Measurements from ENCODE around the gene NME3. TPM values are rescaled to one million over a fixed set of nuclear protein-coding genes. Genes with fewer than 3 reads are reported as not detected.
A peak's percentile ranks its signal among the peaks of the same experiment; 100 is the strongest.

The NME3 gene
- total and polyA plus RNA-seq, 2 donors (not counting 1 experiment from before 2014, with no cell fraction given): 9.9 to 69.7 TPM

GRCh38 chr16:1749152-1750117, 21.9 kb downstream of the NME3 start:
- TF ChIP-seq EZH2 (IDR thresholded peaks at IDR 0.05; ENCODE audit: low read length, missing control alignments) (no peak), CTCF (conservative IDR thresholded peaks at IDR 0.05 in 1 of 2, IDR thresholded peaks at IDR 0.05 in 1 of 2; ENCODE audit: low read depth in 1 of 2, low read length in 2 of 2) (no peak)
- peaks cover 22% of the 10 kb centered on the region for H3K36me3 ChIP-seq (ENCODE audit: control insufficient read depth, insufficient read depth, low read length)
- H3K9ac ChIP-seq (ENCODE audit: insufficient read depth, low read length): no peak overlapping the region
- H3K27ac ChIP-seq (ENCODE audit: insufficient read depth, low read length): no peak overlapping the region
- no peak overlapping the region for H3K4me3 ChIP-seq (replicated peaks in 1 of 4; ENCODE audit: control extremely low read depth in 1 of 4, insufficient read depth in 1 of 4, low read depth in 3 of 4, low read length in 4 of 4)
- H3K9me3 ChIP-seq (ENCODE audit: control insufficient read depth, insufficient read depth, low read depth, low read length): no peaks in the 10 kb centered on the region
- no peaks in the 10 kb centered on the region for H4K20me1 ChIP-seq (ENCODE audit: control insufficient read depth, extremely low read depth, insufficient read depth, low read length)
- peak in 1 of 2 donors; percentile 35 for DNase-seq (ENCODE audit: low read depth in 2 of 2)
- no peaks in the 10 kb centered on the region for H3K79me2 ChIP-seq (ENCODE audit: control insufficient read depth, insufficient read depth, low read length)
- no peak overlapping the region for H2AFZ ChIP-seq (ENCODE audit: low read length)
- no peaks in the 10 kb centered on the region for H3K4me1 ChIP-seq (ENCODE audit: control insufficient read depth, extremely low read depth, insufficient read depth, low read length)
- no peaks in the 10 kb centered on the region for H3K27me3 ChIP-seq (ENCODE audit: control insufficient read depth, insufficient read depth, low read length)
- no peak overlapping the region for H3K4me2 ChIP-seq (ENCODE audit: extremely low read depth, insufficient read depth, low read length)

GRCh38 chr16:1747934-1748333, 23.4 kb downstream of the NME3 start:
- H3K9ac ChIP-seq (ENCODE audit: insufficient read depth, low read length): no peak overlapping the region
- peaks cover 28% of the 10 kb centered on the region for H3K36me3 ChIP-seq (ENCODE audit: control insufficient read depth, insufficient read depth, low read length)
- DNase-seq (ENCODE audit: low read depth in 2 of 2): no peak
- H3K4me2 ChIP-seq (ENCODE audit: extremely low read depth, insufficient read depth, low read length): no peak overlapping the region
- no peak overlapping the region for H2AFZ ChIP-seq (ENCODE audit: low read length)
- no peak overlapping the region for H3K27ac ChIP-seq (ENCODE audit: insufficient read depth, low read length)
- no peak overlapping the region for H3K4me3 ChIP-seq (replicated peaks in 1 of 4; ENCODE audit: control extremely low read depth in 1 of 4, insufficient read depth in 1 of 4, low read depth in 3 of 4, low read length in 4 of 4)
- H3K9me3 ChIP-seq (ENCODE audit: control insufficient read depth, insufficient read depth, low read depth, low read length): no peaks in the 10 kb centered on the region
- no peaks in the 10 kb centered on the region for H3K79me2 ChIP-seq (ENCODE audit: control insufficient read depth, insufficient read depth, low read length)
- no peaks in the 10 kb centered on the region for H3K27me3 ChIP-seq (ENCODE audit: control insufficient read depth, insufficient read depth, low read length)
- no peaks in the 10 kb centered on the region for H3K4me1 ChIP-seq (ENCODE audit: control insufficient read depth, extremely low read depth, insufficient read depth, low read length)
- no peak for TF ChIP-seq CTCF (conservative IDR thresholded peaks at IDR 0.05 in 1 of 2, IDR thresholded peaks at IDR 0.05 in 1 of 2; ENCODE audit: low read depth in 1 of 2, low read length in 2 of 2)
- no peak for TF ChIP-seq EZH2 (IDR thresholded peaks at IDR 0.05; ENCODE audit: low read length, missing control alignments)
- no peaks in the 10 kb centered on the region for H4K20me1 ChIP-seq (ENCODE audit: control insufficient read depth, extremely low read depth, insufficient read depth, low read length)

- H3K9me3 ChIP-seq (ENCODE audit: control insufficient read depth, insufficient read depth, low read depth, low read length): no peaks in the 10 kb centered on the region
- DNase-seq (ENCODE audit: low read depth in 2 of 2): peak in 1 of 2 donors; percentile 81
- no peaks in the 10 kb centered on the region for H4K20me1 ChIP-seq (ENCODE audit: control insufficient read depth, extremely low read depth, insufficient read depth, low read length)
- H3K4me2 ChIP-seq (ENCODE audit: extremely low read depth, insufficient read depth, low read length): no peak overlapping the region
- no peak overlapping the region for H3K27ac ChIP-seq (ENCODE audit: insufficient read depth, low read length)
- H3K79me2 ChIP-seq (ENCODE audit: control insufficient read depth, insufficient read depth, low read length): no peaks in the 10 kb centered on the region
- peaks cover 22% of the 10 kb centered on the region for H3K36me3 ChIP-seq (ENCODE audit: control insufficient read depth, insufficient read depth, low read length)
- no peak overlapping the region for H2AFZ ChIP-seq (ENCODE audit: low read length)
- no peak overlapping the region for H3K4me3 ChIP-seq (replicated peaks in 1 of 4; ENCODE audit: control extremely low read depth in 1 of 4, insufficient read depth in 1 of 4, low read depth in 3 of 4, low read length in 4 of 4)
- no peaks in the 10 kb centered on the region for H3K27me3 ChIP-seq (ENCODE audit: control insufficient read depth, insufficient read depth, low read length)
- TF ChIP-seq EZH2 (IDR thresholded peaks at IDR 0.05; ENCODE audit: low read length, missing control alignments) (no peak), CTCF (conservative IDR thresholded peaks at IDR 0.05 in 1 of 2, IDR thresholded peaks at IDR 0.05 in 1 of 2; ENCODE audit: low read depth in 1 of 2, low read length in 2 of 2) (no peak)
- H3K9ac ChIP-seq (ENCODE audit: insufficient read depth, low read length): no peak overlapping the region
- H3K4me1 ChIP-seq (ENCODE audit: control insufficient read depth, extremely low read depth, insufficient read depth, low read length): no peaks in the 10 kb centered on the region
Measured at GRCh38 chr16:1746693-1747195, 24.6 kb downstream of the NME3 start.
